Heart left ventricle (tissue), 13 donors: ENCODE results near the gene FAM161B.

Source experiments
- POLR2A ChIP-seq, 2 donors: fragments of 450-650 bp; IDR thresholded peaks; one replicate each; pipeline ENCODE4 v1.6.1; 2017; ENCODE audit warnings: antibody characterized with exemption in 2 of 2, mild to moderate bottlenecking in 2 of 2, moderate library complexity in 2 of 2
- TF ChIP-seq, protein P1 (sequence below), 12 donors: fragments of 200-600 bp; sonication (generic) in 4 of 12; IDR thresholded peaks; one replicate each; pipeline versions ENCODE4 v1.5.0 to v1.8.0; 2018 to 2022; ENCODE audit warnings: antibody characterized with exemption in 12 of 12, mild to moderate bottlenecking in 5 of 12
- donor health status: ischemic (EF 13 %, LVEDD 7.1; RV severe dilation, severe dysfunction).
- donor health status: DM: no; HTN: yes; CAD: no.
- donor health status: DM: no; HTN: no; CAD: no.
- donor health status: ischemic (EF 25% LVEDD 6.9; RV normal size, moderate dysfunction).
- donor health status: ischemic (EF 25% LVEDD 5.7; RV mildly dilated, moderate dysfunction).
- donor health status: ischemic (EF 35%, LVEDD 5.7; RV mildly dilated, moderate dysfunction).
- donor health status: nonischemic (EF 11% LVEDD 7.7; RV severe dilation, severe dysfunction).
- donor health status: DM: yes; HTN: yes; CAD: no.
- donor health status: PGD.
- donor health status: ischemic (EF 29% LVEDD 5.4; RV normal size, mild dysfunction).
- donor health status: nonischemic (EF 23%, LVEDD 6.1; RV moderate dilation, normal function).

DNA sequence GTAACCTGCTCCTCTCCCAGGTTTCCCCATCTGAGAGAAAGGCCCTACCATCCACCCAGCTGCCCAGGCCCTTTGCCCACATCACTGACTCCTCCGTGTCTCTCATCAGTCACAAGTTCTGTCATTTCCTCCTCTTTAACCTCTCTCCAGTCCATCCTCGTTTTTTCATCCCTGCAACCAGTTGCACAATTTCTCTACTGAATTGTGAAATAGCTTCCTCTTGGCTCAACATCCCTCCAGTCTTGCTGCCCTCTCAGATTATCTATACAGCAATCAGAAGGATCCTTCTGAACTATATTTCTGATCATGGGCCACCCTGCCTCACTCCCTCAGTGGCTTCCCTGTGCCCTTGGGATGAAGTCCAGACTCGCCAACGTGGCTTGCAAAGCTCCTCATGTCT lies 6.8 kb downstream of the FAM161B start:
- no peak for TF ChIP-seq POLR2A (IDR thresholded peaks at IDR 0.05)
- TF ChIP-seq, protein P1, sequence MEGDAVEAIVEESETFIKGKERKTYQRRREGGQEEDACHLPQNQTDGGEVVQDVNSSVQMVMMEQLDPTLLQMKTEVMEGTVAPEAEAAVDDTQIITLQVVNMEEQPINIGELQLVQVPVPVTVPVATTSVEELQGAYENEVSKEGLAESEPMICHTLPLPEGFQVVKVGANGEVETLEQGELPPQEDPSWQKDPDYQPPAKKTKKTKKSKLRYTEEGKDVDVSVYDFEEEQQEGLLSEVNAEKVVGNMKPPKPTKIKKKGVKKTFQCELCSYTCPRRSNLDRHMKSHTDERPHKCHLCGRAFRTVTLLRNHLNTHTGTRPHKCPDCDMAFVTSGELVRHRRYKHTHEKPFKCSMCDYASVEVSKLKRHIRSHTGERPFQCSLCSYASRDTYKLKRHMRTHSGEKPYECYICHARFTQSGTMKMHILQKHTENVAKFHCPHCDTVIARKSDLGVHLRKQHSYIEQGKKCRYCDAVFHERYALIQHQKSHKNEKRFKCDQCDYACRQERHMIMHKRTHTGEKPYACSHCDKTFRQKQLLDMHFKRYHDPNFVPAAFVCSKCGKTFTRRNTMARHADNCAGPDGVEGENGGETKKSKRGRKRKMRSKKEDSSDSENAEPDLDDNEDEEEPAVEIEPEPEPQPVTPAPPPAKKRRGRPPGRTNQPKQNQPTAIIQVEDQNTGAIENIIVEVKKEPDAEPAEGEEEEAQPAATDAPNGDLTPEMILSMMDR (IDR thresholded peaks at IDR 0.05) = no peak
